Measurements from ENCODE around the gene PRPS1L1. TPM values are rescaled to one million over a fixed set of nuclear protein-coding genes. Genes with fewer than 3 reads are reported as not detected.
A peak's percentile ranks its signal among the peaks of the same experiment; 100 is the strongest.

The PRPS1L1 gene
- total RNA-seq, 1 experiment from 2014 or later = not detected

DNA sequence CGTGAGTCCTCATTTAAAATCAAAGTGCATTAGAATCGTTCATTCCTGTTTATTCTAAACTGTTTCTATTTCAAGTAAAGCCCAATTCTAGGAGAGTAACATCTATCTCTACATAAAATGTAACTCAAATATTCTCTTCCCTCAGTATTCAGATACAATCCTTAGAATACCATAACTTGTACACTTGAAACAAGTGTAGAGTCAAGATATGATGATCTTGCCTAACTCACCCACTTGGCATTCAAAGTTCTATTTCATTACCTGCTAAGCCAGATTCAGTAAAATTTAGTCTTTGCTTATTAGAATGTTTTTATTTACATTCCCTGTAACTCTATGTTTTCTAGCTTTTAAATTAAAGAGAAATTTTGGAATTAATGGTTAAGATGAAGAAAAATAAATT, 31.6 kb downstream of the PRPS1L1 start:
- Histone ChIP-seq H3K27ac (no peak overlapping the region), H3K4me3 (no peak overlapping the region), H3K9me3 (replicated peaks) (no peaks in the 10 kb centered on the region), H3K4me1 (replicated peaks) (no peaks in the 10 kb centered on the region), H3K36me3 (no peaks in the 10 kb centered on the region), H3K27me3 (replicated peaks) (no peaks in the 10 kb centered on the region)
- DNase-seq (ENCODE audit: low read depth in 1 of 2, low spot score in 2 of 2) = no peak

DNA sequence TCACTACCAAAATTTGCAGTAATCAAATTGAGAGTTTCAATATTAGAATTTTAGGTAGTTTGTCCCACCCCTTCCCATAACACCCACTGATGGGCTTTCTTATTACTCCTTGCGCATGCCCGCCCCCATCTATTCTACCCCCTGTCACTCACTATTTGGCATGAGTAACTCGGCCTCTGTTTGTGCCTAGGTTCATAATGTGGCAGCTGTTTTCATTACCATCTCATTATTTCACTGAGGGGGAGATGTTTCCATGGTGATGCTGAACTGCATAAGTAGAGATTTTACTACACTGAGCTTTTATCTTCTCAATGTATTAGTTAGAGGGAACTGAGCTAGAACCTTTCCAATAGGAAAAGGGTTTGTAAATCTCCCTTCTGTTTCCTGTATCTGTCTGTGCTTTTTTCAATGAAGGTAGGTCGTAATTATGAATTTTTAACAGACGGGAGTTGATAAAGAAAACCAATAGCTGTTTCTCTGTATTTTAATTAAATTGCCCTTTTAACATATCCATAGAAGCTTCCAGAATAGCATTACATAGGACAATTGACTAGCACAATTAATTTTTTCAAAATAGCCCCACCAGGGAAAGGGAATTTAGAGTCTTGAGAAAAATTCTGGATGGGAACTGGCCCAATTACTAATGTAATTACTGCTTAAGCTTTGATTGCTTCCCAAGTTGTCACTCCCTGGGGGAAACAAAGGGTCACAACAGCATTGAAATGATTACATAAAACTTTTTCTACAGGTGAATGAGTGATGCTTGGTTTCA, 33.4 kb downstream of the PRPS1L1 start:
- Histone ChIP-seq H3K4me3 (no peak overlapping the region), H3K4me1 (replicated peaks) (peaks cover 5% of the 10 kb centered on the region), H3K27me3 (replicated peaks) (no peaks in the 10 kb centered on the region), H3K27ac (no peak overlapping the region), H3K36me3 (no peaks in the 10 kb centered on the region), H3K9me3 (replicated peaks) (no peaks in the 10 kb centered on the region)
- DNase-seq (ENCODE audit: low read depth in 1 of 2, low spot score in 2 of 2) = no peak

DNA sequence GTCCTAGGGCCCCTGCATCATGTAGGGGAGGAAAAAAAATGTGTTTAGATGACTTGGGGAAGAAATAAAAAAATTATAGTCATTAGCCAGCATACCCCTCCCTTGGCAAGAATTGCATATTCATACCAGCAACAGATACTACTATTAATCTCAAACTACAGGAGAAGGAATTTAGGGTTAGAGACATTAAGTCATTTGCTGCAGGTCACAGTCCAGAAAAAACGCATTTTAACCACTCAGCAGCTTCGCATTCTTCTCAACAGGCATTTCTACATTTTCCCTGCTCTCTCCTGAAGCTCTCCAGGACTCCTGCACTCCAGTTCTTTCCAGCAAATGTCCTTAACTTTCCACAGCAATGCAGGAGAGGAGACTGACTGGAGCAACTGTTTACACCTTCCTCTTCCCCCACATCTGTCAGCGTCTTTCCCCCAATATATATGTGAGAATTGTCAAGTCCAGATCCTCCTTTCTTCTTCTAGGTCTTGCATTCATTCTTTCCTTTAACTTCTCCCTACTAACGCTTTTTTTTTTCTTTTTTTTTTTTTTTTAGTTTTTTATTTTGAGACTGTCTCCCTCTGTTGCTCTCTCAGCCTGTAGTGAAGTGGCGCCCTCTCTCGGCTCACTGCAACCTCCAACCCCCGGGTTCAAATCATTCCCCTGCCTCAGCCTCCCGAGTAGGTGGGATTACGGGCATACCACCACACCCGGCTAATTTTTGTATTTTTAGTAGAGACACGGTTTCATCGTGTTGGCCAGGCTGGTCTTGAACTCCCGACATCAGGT, 35.6 kb downstream of the PRPS1L1 start:
- no peak overlapping the region for H3K27ac ChIP-seq
- H3K4me3 ChIP-seq = no peak overlapping the region
- no peaks in the 10 kb centered on the region for H3K9me3 ChIP-seq (replicated peaks)
- no peak for DNase-seq (ENCODE audit: low read depth in 1 of 2, low spot score in 2 of 2)
- no peaks in the 10 kb centered on the region for H3K27me3 ChIP-seq (replicated peaks)
- peaks cover 11% of the 10 kb centered on the region for H3K4me1 ChIP-seq (replicated peaks)
- H3K36me3 ChIP-seq = no peaks in the 10 kb centered on the region

DNA sequence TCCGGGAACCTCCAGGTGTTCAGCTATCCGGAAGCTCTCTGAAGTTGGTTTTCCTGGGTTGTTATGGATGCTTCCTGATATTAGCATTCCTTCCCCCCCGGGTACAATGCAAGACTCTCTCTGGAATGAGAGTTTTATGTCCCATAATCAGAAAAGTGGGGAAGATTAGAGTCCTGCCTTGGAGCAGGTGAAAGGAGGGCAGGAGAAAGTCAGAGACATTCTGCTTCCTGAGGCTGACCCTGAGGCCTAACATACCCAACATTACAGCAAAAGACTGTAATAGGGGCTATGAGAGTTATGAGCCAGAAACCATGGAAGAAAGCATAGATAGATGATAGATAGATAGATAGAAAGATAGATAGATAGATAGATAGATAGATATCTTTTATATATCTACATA, 36.9 kb downstream of the PRPS1L1 start:
- Histone ChIP-seq H3K27me3 (replicated peaks) (no peaks in the 10 kb centered on the region), H3K9me3 (replicated peaks) (no peaks in the 10 kb centered on the region), H3K27ac (no peak overlapping the region), H3K4me3 (no peak overlapping the region), H3K36me3 (no peaks in the 10 kb centered on the region), H3K4me1 (replicated peaks) (peaks cover 23% of the 10 kb centered on the region)
- no peak for DNase-seq (ENCODE audit: low read depth in 1 of 2, low spot score in 2 of 2)

DNA sequence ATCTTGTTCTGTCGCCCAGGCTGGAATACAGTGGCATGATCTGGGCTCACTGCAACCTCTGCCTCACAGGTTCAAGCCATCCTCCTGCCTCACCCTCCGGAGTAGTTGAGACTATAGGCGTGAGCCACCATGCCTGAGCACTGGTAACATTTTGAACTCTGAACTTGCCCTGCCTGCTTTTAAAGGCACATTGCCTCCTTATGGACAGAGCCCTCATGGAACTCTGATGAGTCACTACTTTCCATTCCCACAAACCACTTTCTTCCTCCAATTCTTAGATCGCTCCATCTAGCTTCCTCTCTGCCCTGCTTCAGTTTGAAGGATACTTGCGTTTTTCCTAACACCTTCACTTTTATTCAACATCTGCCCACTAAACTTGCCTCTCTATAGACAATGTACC, 38.1 kb downstream of the PRPS1L1 start:
- Histone ChIP-seq H3K9me3 (replicated peaks) (no peaks in the 10 kb centered on the region), H3K4me1 (replicated peaks) (peaks cover 26% of the 10 kb centered on the region), H3K27ac (no peak overlapping the region), H3K27me3 (replicated peaks) (no peaks in the 10 kb centered on the region), H3K36me3 (no peaks in the 10 kb centered on the region), H3K4me3 (no peak overlapping the region)
- DNase-seq (ENCODE audit: low read depth in 1 of 2, low spot score in 2 of 2) = no peak

DNA sequence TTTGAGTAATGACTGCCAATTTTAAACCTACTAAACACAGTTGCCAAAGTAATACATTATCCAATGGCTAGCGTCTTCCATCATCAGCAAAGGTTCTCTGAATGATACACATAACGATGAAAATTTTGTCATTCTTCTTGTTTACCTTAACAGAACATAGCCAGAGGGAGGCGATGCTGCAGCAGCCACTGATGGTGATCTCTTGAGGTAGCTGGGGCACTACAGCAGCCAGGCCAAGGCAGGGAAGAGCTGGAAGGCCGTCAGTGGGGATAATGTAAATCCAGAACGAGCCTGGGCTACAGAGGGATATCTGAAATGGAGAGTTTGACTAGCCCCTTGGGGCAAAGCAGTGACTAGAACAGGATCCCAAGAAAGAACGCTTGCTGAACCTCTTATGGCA, 38.8 kb downstream of the PRPS1L1 start:
- Histone ChIP-seq H3K27me3 (replicated peaks) (no peaks in the 10 kb centered on the region), H3K4me3 (no peak overlapping the region), H3K36me3 (no peaks in the 10 kb centered on the region), H3K4me1 (replicated peaks) (peaks cover 29% of the 10 kb centered on the region), H3K27ac (no peak overlapping the region), H3K9me3 (replicated peaks) (no peaks in the 10 kb centered on the region)
- no peak for DNase-seq (ENCODE audit: low read depth in 1 of 2, low spot score in 2 of 2)

DNA sequence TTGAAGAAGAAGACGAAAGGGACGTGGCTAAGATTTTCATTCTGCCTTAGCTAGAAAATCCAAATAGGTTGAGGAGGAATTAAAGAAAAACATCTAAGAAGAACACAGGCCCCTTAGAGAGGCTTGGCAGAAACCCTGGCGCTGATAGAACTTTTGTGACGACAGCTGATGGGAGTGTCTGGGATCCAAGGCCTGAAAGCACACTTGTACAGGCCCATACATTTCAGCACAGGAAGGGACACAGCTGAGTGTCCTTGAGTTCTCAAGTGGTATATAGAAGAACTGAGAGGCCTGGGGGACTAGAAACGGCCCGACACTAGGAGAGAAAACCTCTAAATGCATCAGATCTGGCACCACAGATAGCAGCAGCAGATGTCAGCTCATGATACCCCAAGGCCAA, 39.5 kb downstream of the PRPS1L1 start:
- Histone ChIP-seq H3K27me3 (replicated peaks) (no peaks in the 10 kb centered on the region), H3K36me3 (no peaks in the 10 kb centered on the region), H3K4me3 (no peak overlapping the region), H3K4me1 (replicated peaks) (peaks cover 35% of the 10 kb centered on the region), H3K9me3 (replicated peaks) (no peaks in the 10 kb centered on the region), H3K27ac (no peak overlapping the region)
- no peak for DNase-seq (ENCODE audit: low read depth in 1 of 2, low spot score in 2 of 2)

DNA sequence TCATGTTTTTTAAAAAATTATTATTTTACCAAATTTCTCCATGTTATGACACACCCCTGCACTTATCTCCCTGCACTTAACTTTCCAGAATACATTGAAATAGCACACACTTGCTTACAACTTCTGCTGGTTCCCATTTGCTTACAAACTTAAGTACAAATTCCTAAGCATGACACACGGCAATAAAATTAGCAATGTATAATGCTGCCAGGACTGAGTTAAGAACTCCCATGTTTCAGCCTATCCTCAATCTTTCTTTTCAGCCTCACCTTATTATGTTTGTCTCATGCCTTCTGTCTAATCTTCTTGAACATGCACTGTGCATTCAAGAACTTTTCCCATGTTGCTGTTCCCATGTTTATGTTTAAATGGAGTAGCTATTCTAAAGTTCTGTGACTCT, 40.8 kb downstream of the PRPS1L1 start:
- Histone ChIP-seq H3K4me1 (replicated peaks) (peaks cover 35% of the 10 kb centered on the region), H3K4me3 (no peak overlapping the region), H3K9me3 (replicated peaks) (no peaks in the 10 kb centered on the region), H3K36me3 (no peaks in the 10 kb centered on the region), H3K27ac (peak overlapping the region; percentile 63), H3K27me3 (replicated peaks) (no peaks in the 10 kb centered on the region)
- peak in 1 of 2 experiments; percentile 88 for DNase-seq (ENCODE audit: low read depth in 1 of 2, low spot score in 2 of 2)

DNA sequence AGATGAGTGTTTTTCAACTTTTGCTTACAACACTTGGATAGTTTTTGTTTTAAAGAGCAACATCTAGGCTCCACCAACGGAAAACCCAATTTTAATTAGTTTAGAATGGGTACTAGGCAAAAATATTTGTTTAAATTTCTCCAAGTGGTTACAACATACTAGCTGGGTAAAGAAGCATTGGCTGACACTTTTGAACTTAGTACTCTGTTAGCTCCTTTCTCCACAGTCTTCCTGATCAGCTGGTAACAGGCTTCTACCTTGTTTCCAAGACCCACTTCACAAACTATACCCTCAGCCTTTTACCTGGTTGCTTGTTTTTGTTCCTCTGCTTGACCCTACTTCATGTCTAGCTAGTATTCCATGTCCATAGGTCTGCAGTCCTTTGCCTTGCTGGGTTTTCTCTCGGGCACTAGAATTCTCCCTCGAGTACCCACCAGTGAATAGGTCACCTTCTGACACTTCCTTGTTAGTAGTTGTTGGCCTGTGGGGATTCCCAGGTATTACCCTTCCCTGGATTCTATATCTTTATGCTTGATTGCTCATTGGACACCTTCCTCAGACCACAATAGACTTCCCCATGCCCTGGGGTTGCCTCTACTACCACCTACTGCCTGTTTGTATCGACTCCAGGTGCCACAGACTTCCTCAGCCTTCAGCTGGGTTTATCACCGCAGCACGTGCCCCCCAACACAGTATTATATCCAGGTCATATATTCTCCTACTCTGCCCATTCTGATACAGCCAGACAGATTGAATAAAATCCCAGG, 42.0 kb downstream of the PRPS1L1 start:
- 0 out of 2 replicates have a peak, but pooled peaks cover 3% of the 10 kb centered on the region for H3K9me3 ChIP-seq (replicated peaks)
- H3K36me3 ChIP-seq = no peaks in the 10 kb centered on the region
- H3K4me3 ChIP-seq = no peak overlapping the region
- H3K4me1 ChIP-seq (replicated peaks) = peaks cover 35% of the 10 kb centered on the region
- no peaks in the 10 kb centered on the region for H3K27me3 ChIP-seq (replicated peaks)
- no peak for DNase-seq (ENCODE audit: low read depth in 1 of 2, low spot score in 2 of 2)
- H3K27ac ChIP-seq = peak overlapping the region; percentile 63; the same call in 1 of the 2 replicates

DNA sequence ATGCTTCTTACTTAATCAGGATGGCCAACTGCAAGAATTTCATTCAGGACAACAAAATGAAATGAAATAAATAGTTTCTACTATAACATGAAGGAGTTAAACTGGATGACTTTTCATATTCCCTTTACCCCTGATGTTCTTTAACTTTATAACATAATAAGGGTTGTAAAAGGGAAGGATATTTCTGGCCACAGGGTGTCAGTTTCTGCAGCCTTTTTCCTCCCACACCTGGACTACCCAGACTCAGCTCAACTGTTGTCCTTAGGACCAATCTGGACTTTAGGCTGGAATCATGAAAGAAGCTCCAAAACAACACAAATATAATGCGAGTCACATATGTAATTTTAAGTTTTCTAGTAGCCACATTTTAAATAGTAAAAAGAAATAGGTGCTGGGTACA, 43.4 kb downstream of the PRPS1L1 start:
- Histone ChIP-seq H3K27me3 (replicated peaks) (no peaks in the 10 kb centered on the region), H3K27ac (no peak overlapping the region), H3K9me3 (replicated peaks) (0 out of 2 replicates have a peak, but pooled peaks cover 3% of the 10 kb centered on the region), H3K4me1 (replicated peaks) (peaks cover 30% of the 10 kb centered on the region), H3K36me3 (no peaks in the 10 kb centered on the region), H3K4me3 (no peak overlapping the region)
- DNase-seq (ENCODE audit: low read depth in 1 of 2, low spot score in 2 of 2) = no peak

DNA sequence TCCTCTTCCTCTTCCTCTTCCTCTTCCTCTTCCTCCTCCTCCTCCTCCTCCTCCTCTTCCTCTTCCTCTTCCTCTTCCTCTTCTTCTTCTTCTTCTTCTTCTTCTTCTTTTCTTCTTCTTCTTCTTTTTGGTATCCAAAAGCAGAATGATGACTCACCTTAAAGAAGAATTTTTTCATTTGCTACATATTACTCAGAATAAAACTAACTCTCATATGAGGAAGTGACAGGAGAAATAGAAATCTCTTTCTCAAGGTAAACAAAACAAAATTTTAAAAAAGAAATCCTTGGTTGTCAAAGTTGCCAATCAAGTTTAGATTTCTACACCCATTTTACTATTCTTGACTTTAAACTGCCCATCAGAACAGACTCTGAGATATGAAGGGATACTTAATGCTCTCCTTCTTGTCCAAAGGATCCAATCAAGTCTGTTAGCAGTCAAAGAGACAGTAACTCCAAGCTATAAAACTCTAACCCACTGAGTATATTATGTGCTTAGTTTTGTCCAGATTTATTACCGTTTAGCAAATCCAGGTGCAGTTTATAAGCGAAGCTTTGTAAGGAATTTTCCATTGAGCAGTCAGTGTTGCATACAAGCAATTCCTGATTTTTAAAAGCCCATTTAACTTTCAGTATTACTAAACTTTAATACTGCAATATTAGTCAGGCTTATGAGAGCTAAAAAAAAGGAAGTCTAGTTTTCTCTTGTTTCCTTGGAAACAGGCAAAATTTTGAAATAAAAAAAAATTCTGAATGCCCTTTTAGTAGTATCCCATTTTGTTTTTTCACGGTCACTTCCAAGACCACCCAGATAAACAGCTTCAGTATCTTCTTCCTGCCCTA, 44.2 kb downstream of the PRPS1L1 start:
- peaks cover 30% of the 10 kb centered on the region for H3K4me1 ChIP-seq (replicated peaks)
- no peak overlapping the region for H3K27ac ChIP-seq
- no peak overlapping the region for H3K4me3 ChIP-seq
- H3K36me3 ChIP-seq = no peaks in the 10 kb centered on the region
- 0 out of 2 replicates have a peak, but pooled peaks cover 3% of the 10 kb centered on the region for H3K9me3 ChIP-seq (replicated peaks)
- H3K27me3 ChIP-seq (replicated peaks) = no peaks in the 10 kb centered on the region
- no peak for DNase-seq (ENCODE audit: low read depth in 1 of 2, low spot score in 2 of 2)

DNA sequence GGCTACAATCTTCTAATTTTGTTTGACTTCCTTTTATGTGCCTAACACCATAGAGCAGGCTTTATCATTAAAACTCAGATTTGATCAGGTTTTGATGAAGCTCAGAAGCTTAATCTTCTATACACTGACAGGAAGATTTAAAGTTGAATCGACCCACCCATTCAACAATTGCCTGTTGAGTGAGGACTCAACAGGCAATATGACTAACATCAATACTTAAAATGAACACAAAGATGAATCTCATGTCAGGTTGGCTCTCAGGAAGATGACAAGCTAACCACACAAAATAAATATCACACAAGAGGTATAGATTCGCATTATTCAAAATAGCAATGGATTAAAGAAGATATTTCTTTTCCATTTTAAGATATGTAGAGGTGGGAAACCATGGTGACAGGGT, 50.7 kb downstream of the PRPS1L1 start:
- Histone ChIP-seq H3K27me3 (replicated peaks) (no peaks in the 10 kb centered on the region), H3K36me3 (no peaks in the 10 kb centered on the region), H3K27ac (no peak overlapping the region), H3K4me1 (replicated peaks) (no peaks in the 10 kb centered on the region), H3K4me3 (no peak overlapping the region), H3K9me3 (replicated peaks) (0 out of 2 replicates have a peak, but pooled peaks cover 3% of the 10 kb centered on the region)
- no peak for DNase-seq (ENCODE audit: low read depth in 1 of 2, low spot score in 2 of 2)

All from SJSA1 (cell line).